ENCODE data around the gene SOD2. TPM values are rescaled to one million over a fixed set of nuclear protein-coding genes. Genes with fewer than 3 reads are reported as not detected.
A peak's percentile ranks its signal among the peaks of the same experiment; 100 is the strongest.

The SOD2 gene
- total RNA-seq, 1 experiment from 2014 or later = 80.5 TPM

GRCh38 chr6:159692303-159693127, 526 bp downstream of the SOD2 start:
- Histone ChIP-seq H2BK5ac (ENCODE audit: insufficient read length, low read length) (no peak overlapping the region), H3K9ac (ENCODE audit: extremely low read depth, insufficient read length, low read length) (peak overlapping the region; percentile 81), H2AFZ (ENCODE audit: low read length) (no peak overlapping the region), H2BK20ac (ENCODE audit: low read depth, low read length, poor library complexity, severe bottlenecking) (no peak overlapping the region), H3K79me1 (ENCODE audit: insufficient read depth, low read depth, low read length, poor library complexity, severe bottlenecking) (no peaks in the 10 kb centered on the region), H3K23me2 (ENCODE audit: insufficient read length, low read depth, low read length, poor library complexity, severe bottlenecking) (peaks cover 11% of the 10 kb centered on the region), H3K4me2 (ENCODE audit: insufficient read depth, insufficient read length, low read length) (peak overlapping the region; percentile 95), H4K5ac (ENCODE audit: insufficient read length, low read depth, low read length) (no peak overlapping the region), H4K8ac (replicated peaks; ENCODE audit: insufficient read length, low read depth, low read length) (no peak overlapping the region), H3K14ac (ENCODE audit: insufficient read depth, low read length) (peak overlapping the region; percentile 72), H3K23ac (ENCODE audit: insufficient read length, low read depth, low read length) (no peak overlapping the region), H3K9me3 (ENCODE audit: control insufficient read depth, low read depth, low read length) (no peaks in the 10 kb centered on the region), H3K18ac (ENCODE audit: insufficient read length, low read depth, low read length) (peak overlapping the region; percentile 79), H4K20me1 (ENCODE audit: control insufficient read depth, insufficient read depth, insufficient read length) (no peaks in the 10 kb centered on the region), H3K4ac (ENCODE audit: low read depth, low read length) (no peak overlapping the region), H3K56ac (ENCODE audit: insufficient read length, low read depth, low read length) (no peak overlapping the region), H3K27ac (ENCODE audit: insufficient read length, low read depth, low read length) (no peak overlapping the region), H4K91ac (ENCODE audit: insufficient read length, low read depth, low read length) (no peak overlapping the region), H2BK12ac (ENCODE audit: insufficient read length, low read depth, low read length) (no peak overlapping the region), H2BK15ac (ENCODE audit: low read depth, low read length) (no peak overlapping the region), H2BK120ac (ENCODE audit: low read depth, low read length, poor library complexity, severe bottlenecking) (no peak overlapping the region), H3K4me1 (ENCODE audit: insufficient read depth, low read length) (peaks cover 5% of the 10 kb centered on the region), H2AK5ac (ENCODE audit: insufficient read length, low read length) (no peak overlapping the region), H3K79me2 (ENCODE audit: insufficient read depth, low read length) (no peaks in the 10 kb centered on the region; the same call in 1 of the 2 replicates), H3K27me3 (ENCODE audit: insufficient read depth, low read length) (no peaks in the 10 kb centered on the region), H3T11ph (ENCODE audit: low read length) (no peak overlapping the region)
- no peaks in the 10 kb centered on the region for H3K27me3 Mint-ChIP-seq (ENCODE audit: low read depth)
- H3K36me3 Mint-ChIP-seq (ENCODE audit: insufficient read depth in 1 of 3, low read depth in 3 of 3) = peaks cover 15 to 30% (median 27%) of the 10 kb centered on the region in 3 experiments
- no CpG with 5 or more reads among the region's 66 CpGs for WGBS (ENCODE audit: extremely low coverage, insufficient read length, low lambda C conversion rate)
- peak overlapping the region in 2 of 3 experiments; percentile 55 to 61; a peak in 2 of 7 replicates for H3K27ac Mint-ChIP-seq
- H3K4me3 Mint-ChIP-seq = peak overlapping the region; percentile 91 to 96
- peak; percentile 46 for DNase-seq
- TF ChIP-seq, protein P1, sequence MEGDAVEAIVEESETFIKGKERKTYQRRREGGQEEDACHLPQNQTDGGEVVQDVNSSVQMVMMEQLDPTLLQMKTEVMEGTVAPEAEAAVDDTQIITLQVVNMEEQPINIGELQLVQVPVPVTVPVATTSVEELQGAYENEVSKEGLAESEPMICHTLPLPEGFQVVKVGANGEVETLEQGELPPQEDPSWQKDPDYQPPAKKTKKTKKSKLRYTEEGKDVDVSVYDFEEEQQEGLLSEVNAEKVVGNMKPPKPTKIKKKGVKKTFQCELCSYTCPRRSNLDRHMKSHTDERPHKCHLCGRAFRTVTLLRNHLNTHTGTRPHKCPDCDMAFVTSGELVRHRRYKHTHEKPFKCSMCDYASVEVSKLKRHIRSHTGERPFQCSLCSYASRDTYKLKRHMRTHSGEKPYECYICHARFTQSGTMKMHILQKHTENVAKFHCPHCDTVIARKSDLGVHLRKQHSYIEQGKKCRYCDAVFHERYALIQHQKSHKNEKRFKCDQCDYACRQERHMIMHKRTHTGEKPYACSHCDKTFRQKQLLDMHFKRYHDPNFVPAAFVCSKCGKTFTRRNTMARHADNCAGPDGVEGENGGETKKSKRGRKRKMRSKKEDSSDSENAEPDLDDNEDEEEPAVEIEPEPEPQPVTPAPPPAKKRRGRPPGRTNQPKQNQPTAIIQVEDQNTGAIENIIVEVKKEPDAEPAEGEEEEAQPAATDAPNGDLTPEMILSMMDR (conservative IDR thresholded peaks at IDR 0.05) = no peak
- peaks cover 23 to 26% of the 10 kb centered on the region in 2 experiments for H3K4me1 Mint-ChIP-seq
- no peaks in the 10 kb centered on the region for H3K9me3 Mint-ChIP-seq

Data from H9 (cell line).